ENCODE measurements around the gene FBXL13. TPM values are rescaled to one million over a fixed set of nuclear protein-coding genes. Genes with fewer than 3 reads are reported as not detected.

Gene FBXL13
- total and polyA plus RNA-seq, 8 donors: 2.2 to 5.7 (median 4.7) TPM

- peaks cover 15 to 45% of the 10 kb centered on the region in 2 donors for H3K4me1 ChIP-seq
- H3K9me3 ChIP-seq: no peaks in the 10 kb centered on the region
- TF ChIP-seq, protein P1, sequence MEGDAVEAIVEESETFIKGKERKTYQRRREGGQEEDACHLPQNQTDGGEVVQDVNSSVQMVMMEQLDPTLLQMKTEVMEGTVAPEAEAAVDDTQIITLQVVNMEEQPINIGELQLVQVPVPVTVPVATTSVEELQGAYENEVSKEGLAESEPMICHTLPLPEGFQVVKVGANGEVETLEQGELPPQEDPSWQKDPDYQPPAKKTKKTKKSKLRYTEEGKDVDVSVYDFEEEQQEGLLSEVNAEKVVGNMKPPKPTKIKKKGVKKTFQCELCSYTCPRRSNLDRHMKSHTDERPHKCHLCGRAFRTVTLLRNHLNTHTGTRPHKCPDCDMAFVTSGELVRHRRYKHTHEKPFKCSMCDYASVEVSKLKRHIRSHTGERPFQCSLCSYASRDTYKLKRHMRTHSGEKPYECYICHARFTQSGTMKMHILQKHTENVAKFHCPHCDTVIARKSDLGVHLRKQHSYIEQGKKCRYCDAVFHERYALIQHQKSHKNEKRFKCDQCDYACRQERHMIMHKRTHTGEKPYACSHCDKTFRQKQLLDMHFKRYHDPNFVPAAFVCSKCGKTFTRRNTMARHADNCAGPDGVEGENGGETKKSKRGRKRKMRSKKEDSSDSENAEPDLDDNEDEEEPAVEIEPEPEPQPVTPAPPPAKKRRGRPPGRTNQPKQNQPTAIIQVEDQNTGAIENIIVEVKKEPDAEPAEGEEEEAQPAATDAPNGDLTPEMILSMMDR (IDR thresholded peaks at IDR 0.05): no peak
- H3K27ac ChIP-seq: peak overlapping the region; percentile 92 to 95
- peak in 3 of 4 donors; percentile 20 to 60 (median 53) for DNase-seq
- H3K27me3 ChIP-seq: no peaks in the 10 kb centered on the region
- intact Hi-C loops (cut with DNase I): no loop called here
- H3K4me3 ChIP-seq: peak overlapping the region; percentile 70 to 77
- ATAC-seq: peak; percentile 22
- H3K36me3 ChIP-seq: no peaks in the 10 kb centered on the region
Observed at GRCh38 chr7:103075337-103075918, 832 bp upstream of the FBXL13 start.

DNA sequence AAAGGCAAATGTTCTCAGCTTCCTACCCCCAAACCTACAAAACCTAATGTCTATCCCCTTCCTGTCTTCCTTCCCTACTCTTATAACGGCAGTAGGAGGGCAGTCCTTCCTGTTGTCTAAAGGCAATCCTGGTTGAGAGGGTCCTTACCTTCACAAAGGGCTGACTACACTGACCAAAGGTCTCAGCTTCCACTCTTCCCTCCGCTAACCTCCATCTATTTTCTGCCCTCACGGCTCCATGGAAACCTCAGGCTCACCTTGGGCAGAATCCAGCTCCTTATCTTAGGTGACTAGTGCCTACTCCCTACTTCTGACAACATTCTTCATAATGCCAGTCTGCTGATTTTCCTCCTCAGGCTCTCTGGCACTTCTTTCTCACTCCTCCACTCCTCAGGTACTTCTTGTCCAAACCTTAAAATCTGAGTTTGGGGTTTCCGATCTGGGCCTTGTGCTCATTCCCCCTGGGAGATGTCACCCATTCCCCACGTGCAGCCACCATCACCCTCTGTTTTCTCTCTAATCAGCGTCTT lies 542 bp downstream of the FBXL13 start:
- TF ChIP-seq, protein P1 (IDR thresholded peaks at IDR 0.05): no peak
- no peaks in the 10 kb centered on the region for H3K36me3 ChIP-seq
- H3K4me1 ChIP-seq: peaks cover 15 to 45% of the 10 kb centered on the region in 2 donors
- peak overlapping the region; percentile 92 to 95 for H3K27ac ChIP-seq
- H3K4me3 ChIP-seq: peak overlapping the region; percentile 70 to 77
- H3K27me3 ChIP-seq: no peaks in the 10 kb centered on the region
- intact Hi-C loops (cut with DNase I): no loop called here
- H3K9me3 ChIP-seq: no peaks in the 10 kb centered on the region
- DNase-seq (peak in 2 of 4 donors; percentile 5 to 21), ATAC-seq (peak; percentile 24)

GRCh38 chr7:103071000-103071399 lies 3.6 kb downstream of the FBXL13 start:
- no peak for ATAC-seq
- H3K36me3 ChIP-seq: no peaks in the 10 kb centered on the region
- H3K4me1 ChIP-seq: peaks cover 10 to 17% of the 10 kb centered on the region in 2 donors
- H3K9me3 ChIP-seq: no peaks in the 10 kb centered on the region
- H3K27ac ChIP-seq: no peak overlapping the region
- TF ChIP-seq, protein P1 (IDR thresholded peaks at IDR 0.05): no peak
- no peak overlapping the region for H3K4me3 ChIP-seq
- intact Hi-C loops (cut with DNase I): no loop called here
- DNase-seq: no peak
- no peaks in the 10 kb centered on the region for H3K27me3 ChIP-seq

GRCh38 chr7:103068414-103069403 lies 5.9 kb downstream of the FBXL13 start:
- no peak overlapping the region for H3K4me3 ChIP-seq
- no peak for ATAC-seq
- intact Hi-C loops (cut with DNase I): no loop called here
- DNase-seq: peak in 1 of 4 donors; percentile 24
- H3K9me3 ChIP-seq: no peaks in the 10 kb centered on the region
- H3K4me1 ChIP-seq: peaks cover 2 to 4% of the 10 kb centered on the region in 2 donors
- TF ChIP-seq, protein P1 (IDR thresholded peaks at IDR 0.05): no peak
- no peaks in the 10 kb centered on the region for H3K27me3 ChIP-seq
- no peak overlapping the region for H3K27ac ChIP-seq
- no peaks in the 10 kb centered on the region for H3K36me3 ChIP-seq

DNA sequence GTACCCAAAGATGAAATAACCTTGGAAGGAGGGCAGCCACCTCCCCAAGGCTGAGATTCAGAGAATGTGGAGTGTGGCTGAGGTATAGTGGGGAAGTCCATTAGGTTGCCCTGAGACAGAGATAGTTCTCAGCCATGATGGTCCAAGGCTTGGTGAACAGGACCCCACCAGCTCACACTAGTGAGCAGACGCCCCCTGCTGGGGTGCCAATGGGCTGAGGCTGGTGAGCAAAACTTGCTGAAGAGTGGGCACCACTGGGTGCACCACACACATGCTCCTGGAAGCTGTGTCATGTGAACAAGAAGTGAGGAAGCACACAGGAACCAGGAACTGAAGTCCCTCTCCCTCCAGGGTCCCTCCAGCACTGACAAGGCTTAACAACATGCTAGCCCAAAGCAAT lies 8.9 kb downstream of the FBXL13 start:
- Histone ChIP-seq H3K27me3 (no peaks in the 10 kb centered on the region), H3K9me3 (no peaks in the 10 kb centered on the region), H3K4me3 (no peak overlapping the region), H3K36me3 (no peaks in the 10 kb centered on the region), H3K4me1 (no peaks in the 10 kb centered on the region), H3K27ac (no peak overlapping the region)
- ATAC-seq (peak; percentile 55), DNase-seq (peak in 3 of 4 donors; percentile 23 to 81 (median 37))
- intact Hi-C loops (cut with DNase I): no loop called here
- TF ChIP-seq, protein P1 (IDR thresholded peaks at IDR 0.05): peak; percentile 13 to 19
